ENCODE measurements around the gene TRIOBP. TPM values are rescaled to one million over a fixed set of nuclear protein-coding genes. Genes with fewer than 3 reads are reported as not detected.

TRIOBP gene
- total and polyA plus RNA-seq, 2 donors (not counting 3 experiments of a cell fraction or from before 2014, with no cell fraction given), result 60.6 to 104 TPM

GRCh38 chr22:37794376-37794775 is 97.5 kb downstream of the TRIOBP start:
- no peak overlapping the region for H3K4me2 ChIP-seq (ENCODE audit: insufficient read depth, low read length)
- no peak overlapping the region for H3K27ac ChIP-seq (ENCODE audit: insufficient read depth, low read depth, low read length)
- TF ChIP-seq MAX (IDR thresholded peaks at IDR 0.05; ENCODE audit: insufficient read depth, insufficient read length) (no peak), JUN (IDR thresholded peaks at IDR 0.05; ENCODE audit: borderline replicate concordance, insufficient read depth, insufficient read length, low read depth) (no peak), POLR2AphosphoS5 (IDR thresholded peaks at IDR 0.05; ENCODE audit: insufficient read depth, low read depth, low read length) (no peak), GATA2 (IDR thresholded peaks at IDR 0.05; ENCODE audit: insufficient read depth, insufficient read length, low read depth, low read length) (no peak), POLR2A (IDR thresholded peaks at IDR 0.05; ENCODE audit: low read depth, low read length) (no peak), CTCF (IDR thresholded peaks at IDR 0.05; ENCODE audit: extremely low read depth in 1 of 2, insufficient read depth in 1 of 2, low read depth in 1 of 2, low read length in 2 of 2) (no peak), FOS (IDR thresholded peaks at IDR 0.05; ENCODE audit: borderline replicate concordance, insufficient read depth, low read length) (no peak), MYC (IDR thresholded peaks at IDR 0.05; ENCODE audit: low read depth, low read length) (no peak), EZH2 (IDR thresholded peaks at IDR 0.05; ENCODE audit: borderline replicate concordance, low read depth, low read length, severe bottlenecking) (no peak)
- no peaks in the 10 kb centered on the region for H4K20me1 ChIP-seq (replicated peaks; ENCODE audit: control insufficient read depth, extremely low read depth, insufficient read depth, low read length)
- H3K9me1 ChIP-seq (replicated peaks; ENCODE audit: control insufficient read depth, extremely low read depth, insufficient read depth, low read length), result no peaks in the 10 kb centered on the region
- H3K9me3 ChIP-seq (replicated peaks; ENCODE audit: control insufficient read depth, insufficient read depth, low read length), result no peaks in the 10 kb centered on the region
- DNase-seq (ENCODE audit: low read depth, low spot score) (no peak), FAIRE-seq (no peak)
- no peak overlapping the region for H3K4me3 ChIP-seq (replicated peaks in 1 of 3; ENCODE audit: insufficient read depth in 1 of 3, low read depth in 1 of 3, low read length in 3 of 3)
- H3K79me2 ChIP-seq (ENCODE audit: control insufficient read depth, insufficient read depth, low read length), result no peaks in the 10 kb centered on the region
- H3K27me3 ChIP-seq (ENCODE audit: control insufficient read depth in 2 of 2, insufficient read depth in 2 of 2, low read length in 2 of 2), result no peaks in the 10 kb centered on the region
- no peak overlapping the region for H2AFZ ChIP-seq (ENCODE audit: low read depth, low read length)
- H3K36me3 ChIP-seq (ENCODE audit: control insufficient read depth in 2 of 2, extremely low read depth in 1 of 2, insufficient read depth in 2 of 2, low read length in 2 of 2), result no peaks in the 10 kb centered on the region
- no TSS peak for BruUV-seq (replicated peaks)
- ChIA-PET CTCF (interaction anchor here (1.8 to 2.5 kb wide), 3 partner anchors 12 to 151 kb away, joined by 4 to 8 read pairs (median 8); no protein-coding TSS in a partner anchor), POLR2A (no interaction called here)
- dilution Hi-C loops (cut with MboI; ENCODE audit: extremely low pct_ligation_motif_present, low sequenced_read_pairs), result no loop called here
- intact Hi-C loops (cut with micrococcal nuclease), result loop anchor here (5.0 kb wide), 1 partner anchor 117 kb away; the partner anchor contains the start of gene LGALS1
- H3K4me1 ChIP-seq (ENCODE audit: control insufficient read depth, extremely low read depth, insufficient read depth, low read length), result no peaks in the 10 kb centered on the region
- no peak overlapping the region for H3K9ac ChIP-seq (replicated peaks; ENCODE audit: extremely low read depth, insufficient read depth, low read length)

Measured in endothelial cell of umbilical vein (primary cell).